Central memory CD4-positive, alpha-beta T cell (primary cell): Measurements from ENCODE around the gene NDUFA8.
A peak's percentile ranks its signal among the peaks of the same experiment; 100 is the strongest.
"Not testable (repeated sequence)": the region's sequence is repeated elsewhere in the genome, so short reads cannot be mapped to it uniquely, and the experiment has no call there.

Source experiments
- DNase-seq: peaks from one replicate; pipeline ENCODE4 v3.0.0; 2022

NDUFA8 gene

GRCh38 chr9:122120316-122121071, 39.1 kb downstream of the NDUFA8 start:
- no peak for DNase-seq

- DNase-seq: no peak
Measured at GRCh38 chr9:122119721-122120120, 39.9 kb downstream of the NDUFA8 start.

- no peak for DNase-seq
Measured at GRCh38 chr9:122119166-122119521, 40.4 kb downstream of the NDUFA8 start.

GRCh38 chr9:122118343-122119165, 41.0 kb downstream of the NDUFA8 start:
- DNase-seq: no peak

GRCh38 chr9:122117241-122117640, 42.3 kb downstream of the NDUFA8 start:
- not testable (repeated sequence) for DNase-seq

GRCh38 chr9:122116448-122117173, 43.0 kb downstream of the NDUFA8 start:
- no peak for DNase-seq

GRCh38 chr9:122116040-122116439, 43.5 kb downstream of the NDUFA8 start:
- DNase-seq: no peak

- DNase-seq: no peak
Measured at GRCh38 chr9:122115176-122116035, 44.2 kb downstream of the NDUFA8 start.

GRCh38 chr9:122113574-122113973, 46.0 kb downstream of the NDUFA8 start:
- DNase-seq: no peak

- DNase-seq: no peak
Measured at GRCh38 chr9:122112238-122112637, 47.3 kb downstream of the NDUFA8 start.

GRCh38 chr9:122111413-122112085, 48.0 kb downstream of the NDUFA8 start:
- DNase-seq: no peak

- no peak for DNase-seq
Measured at GRCh38 chr9:122110100-122110833, 49.3 kb downstream of the NDUFA8 start.

GRCh38 chr9:122109035-122109813, 50.4 kb downstream of the NDUFA8 start:
- no peak for DNase-seq

- no peak for DNase-seq
Measured at GRCh38 chr9:122107291-122107805, 52.2 kb downstream of the NDUFA8 start.

- no peak for DNase-seq
Measured at GRCh38 chr9:122106576-122106975, 53.0 kb downstream of the NDUFA8 start.

GRCh38 chr9:122103985-122104384, 55.6 kb downstream of the NDUFA8 start:
- no peak for DNase-seq

- no peak for DNase-seq
Measured at GRCh38 chr9:122102156-122102555, 57.4 kb downstream of the NDUFA8 start.

GRCh38 chr9:122100756-122101155, 58.8 kb downstream of the NDUFA8 start:
- DNase-seq: no peak

GRCh38 chr9:122099271-122099869, 60.2 kb downstream of the NDUFA8 start:
- DNase-seq: peak; percentile 65
